GM06990 (cell line): Measurements from ENCODE around the gene SRCAP.

ENCODE experiments used
- DNase-seq: peaks from one replicate; pipeline ENCODE4 v3.0.0-alpha.2; 2011; ENCODE audit not compliant: insufficient read length; ENCODE audit errors: extremely low read depth
- H3K27me3 ChIP-seq: replicated peaks from 2 replicates; pipeline ENCODE4 v1.6.0; 2011; ENCODE audit warnings: low read length; ENCODE audit not compliant: control insufficient read depth, insufficient read depth
- H3K36me3 ChIP-seq: 2 replicates; pipeline ENCODE4 v1.5.1; 2011; ENCODE audit warnings: low read length; ENCODE audit not compliant: control insufficient read depth, insufficient read depth
- H3K4me3 ChIP-seq: replicated peaks from 2 replicates; pipeline ENCODE4 v1.5.1; 2011; ENCODE audit warnings: low read depth, mild to moderate bottlenecking, control low read depth, low read length
- CTCF ChIP-seq: IDR thresholded peaks from 2 replicates; pipeline ENCODE4 v1.5.1; 2011; ENCODE audit warnings: low read length, control low read depth, mild to moderate bottlenecking, inconsistent platforms; ENCODE audit not compliant: insufficient read depth, poor library complexity, severe bottlenecking

The SRCAP gene

GRCh38 chr16:30721167-30721566 is 22.2 kb downstream of the SRCAP start:
- DNase-seq = no peak
- Histone ChIP-seq H3K27me3 (no peaks in the 10 kb centered on the region), H3K36me3 (peaks cover 60% of the 10 kb centered on the region), H3K4me3 (no peak overlapping the region)
- no peak for TF ChIP-seq CTCF

GRCh38 chr16:30721606-30722005 is 22.6 kb downstream of the SRCAP start:
- no peak for TF ChIP-seq CTCF
- no peaks in the 10 kb centered on the region for H3K27me3 ChIP-seq
- H3K36me3 ChIP-seq = peaks cover 58% of the 10 kb centered on the region
- DNase-seq = no peak
- H3K4me3 ChIP-seq = no peak overlapping the region

GRCh38 chr16:30722443-30722842 is 23.5 kb downstream of the SRCAP start:
- Histone ChIP-seq H3K4me3 (no peak overlapping the region), H3K36me3 (peaks cover 59% of the 10 kb centered on the region), H3K27me3 (no peaks in the 10 kb centered on the region)
- DNase-seq = no peak
- TF ChIP-seq CTCF = no peak

- Histone ChIP-seq H3K36me3 (peaks cover 57% of the 10 kb centered on the region), H3K4me3 (no peak overlapping the region), H3K27me3 (no peaks in the 10 kb centered on the region)
- no peak for DNase-seq
- no peak for TF ChIP-seq CTCF
Measured at GRCh38 chr16:30722916-30723315, 23.9 kb downstream of the SRCAP start.

GRCh38 chr16:30723725-30724355 is 24.9 kb downstream of the SRCAP start:
- H3K36me3 ChIP-seq = peaks cover 58% of the 10 kb centered on the region
- DNase-seq = no peak
- H3K4me3 ChIP-seq = no peak overlapping the region
- TF ChIP-seq CTCF = no peak
- H3K27me3 ChIP-seq = no peaks in the 10 kb centered on the region
